ENCODE results near the gene KRT6C.
"Not testable (repeated sequence)": the region's sequence is repeated elsewhere in the genome, so short reads cannot be mapped to it uniquely, and the experiment has no call there.

The KRT6C gene

DNA sequence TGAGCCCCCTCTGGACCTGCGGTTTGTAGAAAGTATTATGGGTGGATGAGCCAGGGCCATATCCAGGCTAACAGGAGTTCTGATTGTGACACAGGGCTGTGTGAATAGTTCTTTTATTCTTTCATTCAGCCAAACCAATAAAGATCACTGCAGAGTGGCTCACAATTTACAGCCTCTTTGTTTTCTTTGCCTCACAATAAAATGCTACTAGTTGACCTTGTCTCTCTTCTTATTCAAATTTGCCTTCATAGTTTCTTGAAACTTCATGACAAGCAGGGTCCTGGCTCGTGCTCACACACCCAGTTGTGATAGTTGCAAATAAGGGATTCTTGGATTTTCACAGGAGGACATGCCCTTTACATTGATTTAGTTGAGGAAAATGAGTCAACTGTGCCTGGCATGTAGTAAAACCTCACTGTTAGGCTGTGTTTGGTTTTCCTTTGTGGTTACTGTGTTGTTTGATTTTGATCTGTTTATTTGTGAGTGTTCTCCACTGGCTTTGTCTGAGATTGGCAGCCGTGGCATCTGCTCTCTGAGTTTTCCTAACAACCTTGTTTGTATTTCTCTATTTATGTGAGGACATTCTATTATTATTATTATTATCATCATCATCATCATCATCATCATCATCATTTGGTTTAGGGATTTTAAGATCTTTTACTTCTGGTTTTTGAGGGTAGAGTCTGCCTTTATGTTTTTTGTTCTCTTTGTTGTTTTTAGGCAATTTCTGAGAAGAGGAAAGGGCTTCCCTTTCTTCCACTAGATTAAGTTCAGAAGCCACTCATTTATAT is 19.0 kb downstream of the KRT6C start:
- DNase-seq: no peak

DNA sequence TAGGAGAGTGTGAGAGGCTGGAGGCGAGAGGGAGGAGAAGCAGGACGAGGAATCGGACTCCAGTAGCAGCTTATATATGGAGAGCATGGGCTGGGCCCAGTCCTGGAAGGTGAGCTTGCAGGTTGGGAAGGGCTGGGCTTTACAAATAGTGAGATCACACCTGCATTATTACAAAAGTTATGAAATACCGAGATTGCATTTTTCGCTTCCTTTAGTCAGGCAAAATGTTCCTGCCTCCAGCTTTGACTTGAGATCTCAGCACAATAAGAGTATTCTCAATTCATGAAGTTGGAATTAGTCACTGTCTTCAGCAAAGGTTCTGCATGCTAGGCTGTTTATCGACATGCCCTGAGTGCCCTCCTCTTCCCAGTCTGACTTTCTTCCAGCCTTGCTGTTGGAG is 21.5 kb downstream of the KRT6C start, which contains the start of gene KRT6B:
Gene KRT6B (minus strand): TSS at position 46 of the 400 bp plus-strand sequence. CDS start 68 bp downstream, outside the sequence.
- no peak for DNase-seq

DNA sequence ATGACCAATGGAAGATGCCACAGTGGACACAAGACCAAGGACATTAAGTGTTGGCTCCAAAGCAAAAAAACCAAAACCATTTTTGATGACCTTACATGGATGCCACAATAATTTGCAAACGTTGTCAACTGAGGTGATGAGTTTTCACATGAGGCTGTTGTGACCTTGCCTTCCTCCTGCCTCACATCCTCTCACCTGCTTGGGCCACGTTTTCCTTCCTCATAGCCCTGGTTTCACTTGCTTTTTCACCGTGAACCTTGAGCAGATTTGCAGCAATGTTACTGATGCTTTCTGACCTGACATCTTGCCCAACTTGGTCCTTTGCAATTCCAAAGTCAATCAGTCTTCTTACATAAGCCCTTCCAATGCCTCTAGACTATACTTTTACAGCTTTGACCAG is 25.4 kb downstream of the KRT6C start:
- no peak for DNase-seq

DNA sequence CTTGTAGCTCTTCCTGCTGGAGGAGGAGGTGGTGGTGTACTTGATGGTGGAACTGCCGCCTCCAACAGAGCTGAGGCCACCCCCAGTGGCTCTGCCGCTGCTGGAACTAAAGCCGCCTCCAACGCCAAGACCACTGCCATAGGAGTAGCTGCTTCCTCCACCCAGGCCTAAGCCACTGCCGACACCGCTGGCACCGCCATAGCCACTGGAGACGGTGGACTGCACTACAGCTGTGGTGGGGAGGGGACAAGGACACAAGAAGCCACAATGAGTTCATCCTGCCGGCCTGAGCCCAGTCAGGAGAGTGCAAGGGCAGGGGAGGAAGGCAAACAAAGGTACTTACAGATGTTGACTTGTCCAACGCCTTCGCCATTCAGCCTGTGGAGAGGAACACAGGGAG is 26.4 kb downstream of the KRT6C start:
- DNase-seq: not testable (repeated sequence)

DNA sequence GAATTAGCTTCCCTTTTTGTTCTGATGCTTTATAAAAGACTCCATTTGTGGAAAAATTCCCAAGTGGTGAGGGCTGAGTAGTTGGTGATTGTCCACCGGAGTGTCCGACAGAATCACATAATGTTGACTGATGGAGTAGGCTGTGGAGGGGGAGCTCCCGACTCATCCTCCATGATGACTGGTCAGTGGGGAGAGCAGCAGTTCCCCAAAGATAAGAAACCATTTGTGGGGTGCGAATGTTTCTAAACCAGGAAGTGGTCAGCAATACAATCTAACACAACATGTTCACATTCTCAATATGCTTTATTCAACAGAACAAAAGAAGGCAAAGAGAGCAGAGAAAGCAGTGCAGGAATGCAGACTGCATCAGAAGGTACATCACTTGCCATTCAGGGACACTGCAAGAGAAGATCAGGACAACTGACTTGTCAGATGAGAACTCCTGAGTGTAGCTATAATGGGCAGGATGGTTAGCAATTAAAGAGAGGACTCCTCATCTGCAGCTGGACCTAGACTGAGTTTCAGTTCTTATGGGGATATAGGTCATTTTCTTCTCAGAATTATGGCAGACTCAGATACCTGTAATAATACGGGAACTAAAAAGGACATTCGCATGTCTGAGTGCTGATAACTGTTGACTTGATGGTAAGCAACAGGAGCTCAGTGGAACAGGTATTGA is 27.1 kb downstream of the KRT6C start:
- DNase-seq: no peak

DNA sequence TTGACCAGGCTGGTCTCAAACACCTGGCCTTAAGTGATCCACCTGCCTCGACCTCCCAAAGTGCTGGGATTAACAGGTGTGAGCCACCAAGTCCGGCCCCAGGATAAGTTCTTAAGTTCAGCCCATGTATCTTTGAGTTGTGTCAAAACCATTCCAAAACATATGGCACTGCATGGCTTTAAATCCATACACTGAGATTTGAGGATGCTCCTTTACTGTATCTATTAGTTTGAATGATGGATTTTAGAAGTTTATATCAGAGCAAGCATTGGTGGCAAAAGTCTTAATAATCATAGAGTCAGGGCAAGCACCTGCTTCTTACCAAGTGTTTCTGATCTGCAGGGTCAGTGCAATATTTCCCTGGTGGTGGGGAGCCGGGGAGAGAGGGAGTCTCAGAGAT is 27.7 kb downstream of the KRT6C start:
- no peak for DNase-seq

DNA sequence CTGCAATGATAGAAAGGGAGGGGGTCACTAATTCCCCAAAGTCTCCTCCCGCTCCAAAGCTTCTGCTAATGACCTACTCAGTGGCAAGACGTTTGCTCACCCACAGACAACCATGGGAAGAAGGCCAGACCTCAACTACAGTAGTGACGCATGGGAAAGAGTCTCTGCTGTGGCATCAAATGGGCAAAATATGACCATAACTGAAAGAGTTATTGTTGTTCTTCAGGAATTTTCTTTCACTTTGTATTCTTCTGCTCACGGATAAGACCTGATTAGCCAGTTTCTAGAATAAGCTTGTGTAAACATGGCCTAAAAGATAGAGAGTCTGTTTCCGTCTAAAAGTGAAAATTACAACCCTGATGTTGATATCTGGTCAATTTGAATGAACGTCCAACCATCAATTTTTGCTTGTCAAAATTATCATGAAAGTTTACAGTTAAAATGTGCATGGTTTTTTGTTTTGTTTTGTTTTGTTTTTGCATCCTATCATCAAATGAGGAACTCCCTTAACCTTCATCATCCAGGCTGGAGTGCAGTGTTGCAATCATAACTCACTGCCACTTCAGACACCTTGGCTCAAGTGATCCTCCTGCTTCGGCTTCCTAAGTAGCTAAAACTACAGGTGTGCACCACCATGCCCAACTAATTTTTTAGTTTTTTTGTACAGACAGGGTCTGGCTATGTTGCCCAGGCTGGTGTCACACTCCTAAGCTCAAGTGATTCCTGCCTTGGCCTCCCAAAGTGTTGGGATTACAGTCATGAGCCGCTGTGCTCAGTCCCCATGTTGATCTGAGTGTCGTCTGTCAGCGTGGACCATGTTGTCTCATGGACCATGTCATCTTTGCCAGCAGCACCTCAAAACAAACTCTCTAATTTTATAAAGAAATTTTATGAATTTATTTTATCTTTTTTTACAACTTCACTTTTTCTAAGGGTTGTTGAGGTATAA is 28.7 kb downstream of the KRT6C start:
- no peak for DNase-seq

DNA sequence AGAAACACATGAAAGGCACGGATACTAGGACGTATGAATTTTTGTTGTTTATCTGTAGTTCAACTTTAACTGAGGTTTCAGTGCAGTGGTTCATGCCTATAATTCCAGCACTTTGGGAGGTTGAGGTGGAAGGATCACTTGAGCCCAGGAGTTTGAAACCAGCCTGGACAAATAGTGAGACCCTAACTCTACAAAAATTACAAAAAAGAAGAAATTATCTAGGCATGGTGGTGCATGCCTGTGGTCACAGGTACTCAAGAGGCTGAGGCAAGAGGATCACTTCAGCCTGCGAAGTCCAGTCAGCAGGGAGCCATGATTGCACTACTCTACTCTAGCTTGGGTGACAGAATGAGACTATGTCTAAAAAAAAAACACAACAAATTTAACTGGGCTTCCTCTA is 29.6 kb downstream of the KRT6C start:
- DNase-seq: no peak

DNA sequence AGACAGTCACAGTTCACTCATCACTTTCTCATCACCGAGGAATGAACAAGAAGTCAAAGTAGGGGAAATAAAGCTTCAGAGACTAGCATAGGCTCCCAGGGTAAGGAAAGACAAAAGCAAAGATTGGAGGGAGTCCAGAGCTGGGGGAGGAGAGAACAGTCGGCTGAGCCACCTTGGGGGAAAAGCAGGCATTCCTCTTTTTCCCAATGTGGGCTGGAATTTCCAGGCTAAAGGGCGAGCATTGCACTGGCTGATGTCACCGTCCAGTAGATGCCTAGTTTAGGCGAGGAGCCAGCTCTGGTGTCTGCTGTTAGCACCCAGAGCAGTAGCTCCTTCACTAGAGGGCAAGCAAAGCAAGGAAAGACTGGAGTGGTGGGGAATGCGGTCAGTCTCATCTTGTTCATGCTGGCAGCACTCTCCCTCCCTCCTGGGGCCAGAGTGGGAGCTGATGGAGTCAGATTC is 31.0 kb downstream of the KRT6C start:
- no peak for DNase-seq

DNA sequence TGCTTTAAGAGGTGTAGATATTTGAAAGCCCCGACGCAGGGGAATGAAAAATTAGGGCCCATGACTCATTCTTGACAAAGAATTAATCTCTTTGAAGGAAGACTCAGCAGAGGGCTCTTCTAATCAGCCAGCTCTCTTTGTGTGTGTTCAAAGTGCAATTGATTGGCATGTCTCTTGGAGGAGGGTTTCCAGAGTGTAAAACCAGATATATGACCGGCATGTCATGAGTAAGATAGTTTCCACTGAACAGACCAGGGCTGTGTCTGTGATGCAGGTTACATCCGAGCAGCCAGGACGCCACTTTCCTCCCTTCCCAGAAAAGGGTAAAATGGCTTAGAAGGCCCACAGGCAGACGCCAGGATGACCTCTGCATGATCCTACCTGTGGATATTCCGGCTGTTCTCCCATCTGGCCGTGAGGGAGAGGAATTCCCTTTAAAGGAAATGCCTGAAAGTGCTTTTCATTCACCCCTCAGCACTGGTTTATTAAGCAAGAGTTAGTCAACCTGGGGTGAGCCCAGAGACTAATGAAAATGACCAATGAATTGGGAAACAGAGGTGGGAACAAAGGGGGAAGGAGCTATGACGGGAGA is 32.2 kb downstream of the KRT6C start:
- DNase-seq: no peak

DNA sequence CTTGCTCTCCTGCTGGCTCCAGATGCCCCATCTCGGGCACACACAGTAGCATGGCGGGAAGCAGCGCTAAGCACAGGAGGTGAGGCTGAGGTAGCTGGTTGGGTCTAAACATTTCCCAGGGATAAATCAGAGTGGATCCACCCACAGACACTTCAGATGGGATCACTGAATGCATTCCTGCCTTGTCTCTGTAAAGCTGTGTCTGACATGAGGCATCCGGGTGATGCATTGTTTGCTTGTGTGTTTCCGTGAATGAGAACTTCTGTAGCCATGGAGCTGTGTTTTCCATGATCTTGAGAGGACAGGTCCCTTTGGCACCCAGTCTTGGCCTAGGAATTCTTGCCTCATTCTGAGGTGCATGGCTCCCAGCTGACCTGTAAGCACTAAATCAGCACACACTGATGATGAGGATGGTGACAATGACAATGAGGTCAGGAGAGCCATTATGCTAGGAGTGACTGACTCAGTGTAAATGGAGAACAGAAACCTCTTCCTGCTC is 32.7 kb downstream of the KRT6C start:
- no peak for DNase-seq

DNA sequence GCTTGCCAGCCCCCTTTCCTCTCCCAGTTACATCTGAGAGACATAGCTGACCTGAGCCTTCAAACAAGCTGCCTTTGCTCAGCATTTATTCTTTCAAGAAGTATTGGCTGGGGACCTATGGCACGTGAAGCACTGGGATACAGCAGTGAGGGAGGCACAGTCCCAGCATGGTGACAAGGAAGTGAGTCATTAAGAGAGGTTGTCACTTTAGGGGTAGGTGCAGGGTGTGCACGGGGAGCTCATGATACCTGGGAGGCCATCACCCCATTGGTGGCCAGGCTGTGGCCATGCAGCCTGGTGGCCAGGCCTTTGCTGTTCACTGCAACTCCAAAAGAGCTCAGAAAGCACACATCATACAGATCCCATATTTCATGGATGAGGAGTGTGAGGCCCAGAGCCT is 33.8 kb downstream of the KRT6C start:
- no peak for DNase-seq

DNA sequence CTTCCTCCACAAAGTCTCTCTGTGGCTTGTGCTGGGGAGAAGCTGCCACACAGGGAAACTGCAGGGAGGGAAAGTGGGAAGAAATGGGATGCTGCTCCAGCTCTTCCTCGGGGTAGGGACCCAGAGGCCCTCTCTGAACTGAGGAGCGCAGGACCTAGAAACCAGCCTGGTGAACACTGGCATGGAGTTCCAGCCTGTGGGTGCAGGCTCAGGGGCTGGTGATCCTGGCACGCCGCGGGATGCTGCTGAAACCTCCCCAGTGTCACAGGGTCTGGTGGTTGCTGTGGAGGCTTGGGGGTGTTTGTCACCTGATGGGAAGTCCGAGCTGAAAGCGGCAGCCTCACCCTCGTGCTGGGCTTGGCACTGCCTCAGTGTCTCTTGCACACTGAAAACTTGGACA is 34.2 kb downstream of the KRT6C start:
- DNase-seq: no peak

DNA sequence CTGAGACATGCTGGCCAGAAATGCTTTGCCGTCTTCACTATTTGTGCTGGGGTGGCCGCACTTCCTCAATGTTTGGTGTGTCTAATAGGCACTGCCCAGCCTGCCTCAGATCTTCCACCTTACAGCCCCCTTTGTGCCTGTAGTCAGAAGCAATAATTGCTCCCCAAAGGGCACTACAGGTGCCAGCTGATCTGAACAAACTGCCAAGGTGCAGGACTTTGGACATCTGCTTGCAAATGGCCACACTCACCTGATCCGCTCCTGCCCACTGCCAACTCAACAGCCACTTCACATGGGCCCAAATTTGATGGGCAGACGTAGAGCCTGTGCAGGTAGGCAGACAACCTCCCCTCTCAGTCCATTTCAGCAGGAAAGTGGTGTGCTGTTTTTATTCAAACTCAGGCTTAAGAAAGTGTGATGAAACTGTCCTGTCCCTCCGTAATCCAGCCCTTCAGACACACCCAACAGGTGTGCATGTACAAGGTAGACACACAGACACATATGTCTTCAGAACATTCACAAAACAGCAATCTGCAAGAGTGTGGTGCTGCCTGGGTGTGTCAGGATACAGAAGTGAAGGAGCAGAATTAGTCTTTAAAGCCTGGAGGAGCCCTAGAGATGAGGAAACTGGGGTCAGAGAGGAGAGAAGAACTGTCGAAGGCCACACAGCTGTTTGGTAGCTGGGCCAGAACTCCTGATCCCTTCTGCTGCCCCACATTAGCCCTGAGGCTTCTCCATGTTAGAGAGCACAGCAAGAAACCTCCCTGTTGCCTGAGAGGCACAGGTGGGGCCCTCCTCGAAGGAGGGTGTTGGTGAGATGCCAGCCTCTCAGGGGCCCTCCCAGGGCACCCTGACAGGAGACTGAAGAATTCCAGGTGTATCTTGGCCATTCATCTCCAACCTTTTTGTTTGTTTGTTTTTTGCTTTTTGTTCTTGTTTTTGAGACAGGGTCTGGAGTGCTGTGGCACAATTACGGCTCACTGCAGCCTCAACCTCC is 35.0 kb downstream of the KRT6C start:
- no peak for DNase-seq

DNA sequence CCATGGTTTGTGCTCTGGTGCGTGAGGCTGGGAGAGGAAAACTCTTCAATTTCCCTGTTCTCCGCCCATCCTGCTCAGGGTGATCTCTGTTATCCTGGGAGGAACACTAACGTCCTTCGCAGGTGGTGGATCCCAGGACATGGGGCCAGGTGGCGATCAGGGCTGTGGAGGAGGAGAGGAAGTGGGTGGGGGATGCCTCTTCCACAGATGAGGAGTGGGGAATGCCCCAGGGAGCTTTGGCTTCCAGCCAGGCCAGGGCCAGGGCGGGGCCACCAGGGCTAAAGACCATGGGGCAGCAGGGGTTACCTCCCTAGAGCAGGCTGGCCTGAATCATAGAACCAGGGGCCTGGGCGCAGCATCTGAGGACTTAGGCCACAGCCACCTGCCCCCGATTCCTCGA is 36.1 kb downstream of the KRT6C start:
- no peak for DNase-seq

DNA sequence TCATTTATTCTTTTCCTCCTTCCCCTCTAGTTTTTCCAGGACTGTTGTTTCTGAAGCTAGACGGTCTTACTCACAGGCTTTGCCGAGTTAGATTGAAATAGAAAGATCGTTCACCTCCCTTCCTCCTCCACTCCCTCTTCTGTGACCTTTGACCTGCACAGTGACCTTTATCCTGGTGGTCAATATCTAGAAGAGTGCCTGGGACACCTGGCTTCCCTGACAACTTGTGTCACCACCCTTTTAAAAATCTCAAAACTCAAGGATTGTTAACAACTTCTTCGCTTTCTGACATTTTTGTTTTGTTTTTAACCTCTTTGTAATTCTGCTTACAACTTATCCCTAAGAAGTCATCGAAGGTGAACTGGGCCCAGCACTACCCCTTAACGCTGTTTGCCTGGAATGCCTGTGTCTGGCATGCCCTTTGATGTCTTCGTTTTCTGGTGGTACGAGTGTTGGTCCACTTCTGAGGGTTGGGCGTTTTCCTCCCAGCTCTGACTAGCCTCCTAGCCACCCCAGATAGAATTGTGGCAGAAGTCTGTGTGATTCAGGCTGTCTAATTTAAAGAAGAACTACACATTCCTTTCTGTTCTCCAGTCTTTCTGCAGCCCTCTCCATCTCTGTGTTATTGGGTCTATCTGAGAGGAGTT is 36.7 kb downstream of the KRT6C start:
- DNase-seq: no peak

DNA sequence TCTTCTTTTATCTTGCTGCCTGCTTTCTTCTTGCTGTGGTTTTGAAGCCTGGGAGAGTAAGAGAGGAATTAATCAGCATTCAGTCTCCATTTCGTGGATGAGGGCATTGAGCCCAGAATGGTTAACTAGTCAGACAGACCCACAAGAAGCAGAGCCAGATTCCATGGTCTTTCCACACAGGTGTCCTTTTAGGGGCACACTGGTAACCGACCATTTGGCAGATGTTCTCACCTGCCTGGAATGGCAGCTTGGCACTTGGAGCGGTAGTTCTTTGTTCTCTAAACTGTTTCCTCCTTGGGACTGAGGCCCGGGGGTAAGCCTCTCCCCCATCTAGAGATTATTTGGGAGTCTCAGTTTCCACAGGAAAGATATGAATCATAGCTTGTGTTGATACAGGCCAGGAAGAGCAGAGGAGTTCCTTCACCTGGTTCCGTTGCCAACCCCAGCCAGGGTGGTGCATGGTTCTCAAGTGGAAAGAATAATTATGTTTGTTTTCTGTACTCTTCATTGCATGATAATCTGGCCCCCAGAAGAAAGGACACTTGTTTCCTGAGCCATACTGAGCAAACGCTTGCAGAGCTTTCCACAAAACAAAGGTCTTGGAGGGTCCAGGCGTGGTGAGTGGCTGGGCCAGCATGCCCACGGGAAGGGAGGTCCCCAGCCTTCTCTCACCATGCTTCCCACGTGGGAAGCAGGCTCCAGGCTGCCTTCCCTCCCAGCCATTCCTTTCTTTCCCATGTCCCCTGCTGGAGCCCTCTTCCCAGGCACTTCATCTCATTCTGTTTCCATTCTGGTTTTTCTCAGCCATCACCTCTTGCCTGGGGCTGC is 37.4 kb downstream of the KRT6C start:
- no peak for DNase-seq

DNA sequence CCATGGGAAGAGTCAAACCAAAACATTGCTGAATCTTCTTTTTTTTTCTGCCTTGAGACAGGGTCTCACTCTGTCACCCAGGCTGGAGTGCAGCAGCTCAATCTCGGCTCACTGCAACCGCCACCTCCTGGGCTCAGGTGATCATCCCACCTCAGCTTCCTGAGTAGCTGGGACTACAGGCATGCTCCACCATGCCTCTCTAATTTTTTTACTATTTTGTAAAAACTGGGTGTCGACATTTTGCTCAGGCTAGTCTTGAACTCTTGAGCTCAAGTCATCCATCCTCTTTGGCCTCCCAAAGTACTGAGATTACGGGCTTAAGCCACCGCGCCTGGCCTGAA is 38.0 kb downstream of the KRT6C start:
- DNase-seq: no peak

DNA sequence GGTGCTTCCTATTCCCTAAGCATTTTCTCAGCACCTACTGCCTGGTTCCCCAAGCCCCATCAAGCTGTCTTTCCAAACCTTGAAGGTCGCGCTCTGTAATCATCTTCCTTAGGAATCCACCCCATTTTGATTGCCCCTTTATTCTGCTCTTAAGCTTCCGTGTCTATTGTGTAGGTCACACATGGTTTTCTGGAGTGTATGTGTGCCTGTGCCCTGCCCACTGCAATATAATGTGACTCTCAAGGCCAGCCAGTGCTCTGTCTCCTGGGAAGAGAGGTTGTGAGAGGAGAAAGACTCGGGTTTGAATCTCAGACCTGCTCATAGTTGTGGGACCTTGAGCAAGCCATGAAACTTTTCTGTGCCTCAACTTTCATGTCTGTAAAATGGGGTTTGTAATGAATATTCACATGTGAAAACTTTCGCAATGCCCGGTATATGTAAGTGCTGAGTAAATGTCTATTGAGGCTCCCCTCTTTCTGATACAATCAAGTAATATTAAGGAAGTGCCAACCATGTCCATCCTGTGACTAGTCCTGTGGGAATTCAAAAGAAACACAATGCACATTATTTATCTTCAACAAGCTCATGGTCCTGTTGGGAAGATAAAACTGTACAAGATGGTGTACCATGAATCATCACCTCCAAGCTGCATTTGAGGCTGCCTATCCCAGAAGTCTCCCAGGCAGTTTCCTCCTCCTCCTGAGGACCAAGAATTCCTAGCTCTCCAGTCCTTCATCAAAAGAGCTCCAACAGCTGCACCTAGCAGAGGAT is 38.7 kb downstream of the KRT6C start:
- DNase-seq: no peak

Data from activated CD8-positive, alpha-beta memory T cell treated with anti-CD3 and anti-CD28 coated beads, Interleukin-2, amount 50 U/mL, for 4 hours (primary cell).